ENCODE measurements around the gene C3orf80. TPM values are rescaled to one million over a fixed set of nuclear protein-coding genes. Genes with fewer than 3 reads are reported as not detected.

The C3orf80 gene
- polyA plus RNA-seq, 1 of the 3 experiments (the other 2 are of a cell fraction) = not detected

GRCh38 chr3:160253298-160253697, 28.1 kb downstream of the C3orf80 start (continued):
- TF ChIP-seq CTCF (IDR thresholded peaks at IDR 0.05) (no peak), TEAD4 (IDR thresholded peaks at IDR 0.05; ENCODE audit: borderline replicate concordance, insufficient read depth) (no peak), GATA2 (CRISPR knock-in tag; IDR thresholded peaks at IDR 0.05) (no peak), FOXJ3 (CRISPR knock-in tag; IDR thresholded peaks at IDR 0.05) (no peak), RCOR1 (IDR thresholded peaks at IDR 0.05; ENCODE audit: low read length) (no peak)
- TF ChIP-seq, protein P1, sequence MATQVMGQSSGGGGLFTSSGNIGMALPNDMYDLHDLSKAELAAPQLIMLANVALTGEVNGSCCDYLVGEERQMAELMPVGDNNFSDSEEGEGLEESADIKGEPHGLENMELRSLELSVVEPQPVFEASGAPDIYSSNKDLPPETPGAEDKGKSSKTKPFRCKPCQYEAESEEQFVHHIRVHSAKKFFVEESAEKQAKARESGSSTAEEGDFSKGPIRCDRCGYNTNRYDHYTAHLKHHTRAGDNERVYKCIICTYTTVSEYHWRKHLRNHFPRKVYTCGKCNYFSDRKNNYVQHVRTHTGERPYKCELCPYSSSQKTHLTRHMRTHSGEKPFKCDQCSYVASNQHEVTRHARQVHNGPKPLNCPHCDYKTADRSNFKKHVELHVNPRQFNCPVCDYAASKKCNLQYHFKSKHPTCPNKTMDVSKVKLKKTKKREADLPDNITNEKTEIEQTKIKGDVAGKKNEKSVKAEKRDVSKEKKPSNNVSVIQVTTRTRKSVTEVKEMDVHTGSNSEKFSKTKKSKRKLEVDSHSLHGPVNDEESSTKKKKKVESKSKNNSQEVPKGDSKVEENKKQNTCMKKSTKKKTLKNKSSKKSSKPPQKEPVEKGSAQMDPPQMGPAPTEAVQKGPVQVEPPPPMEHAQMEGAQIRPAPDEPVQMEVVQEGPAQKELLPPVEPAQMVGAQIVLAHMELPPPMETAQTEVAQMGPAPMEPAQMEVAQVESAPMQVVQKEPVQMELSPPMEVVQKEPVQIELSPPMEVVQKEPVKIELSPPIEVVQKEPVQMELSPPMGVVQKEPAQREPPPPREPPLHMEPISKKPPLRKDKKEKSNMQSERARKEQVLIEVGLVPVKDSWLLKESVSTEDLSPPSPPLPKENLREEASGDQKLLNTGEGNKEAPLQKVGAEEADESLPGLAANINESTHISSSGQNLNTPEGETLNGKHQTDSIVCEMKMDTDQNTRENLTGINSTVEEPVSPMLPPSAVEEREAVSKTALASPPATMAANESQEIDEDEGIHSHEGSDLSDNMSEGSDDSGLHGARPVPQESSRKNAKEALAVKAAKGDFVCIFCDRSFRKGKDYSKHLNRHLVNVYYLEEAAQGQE (IDR thresholded peaks at IDR 0.05; ENCODE audit: low read depth, low read length) = no peak
- TF ChIP-seq, protein P2, sequence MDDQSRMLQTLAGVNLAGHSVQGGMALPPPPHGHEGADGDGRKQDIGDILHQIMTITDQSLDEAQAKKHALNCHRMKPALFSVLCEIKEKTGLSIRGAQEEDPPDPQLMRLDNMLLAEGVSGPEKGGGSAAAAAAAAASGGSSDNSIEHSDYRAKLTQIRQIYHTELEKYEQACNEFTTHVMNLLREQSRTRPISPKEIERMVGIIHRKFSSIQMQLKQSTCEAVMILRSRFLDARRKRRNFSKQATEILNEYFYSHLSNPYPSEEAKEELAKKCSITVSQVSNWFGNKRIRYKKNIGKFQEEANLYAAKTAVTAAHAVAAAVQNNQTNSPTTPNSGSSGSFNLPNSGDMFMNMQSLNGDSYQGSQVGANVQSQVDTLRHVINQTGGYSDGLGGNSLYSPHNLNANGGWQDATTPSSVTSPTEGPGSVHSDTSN (IDR thresholded peaks at IDR 0.05) = no peak
- TF ChIP-seq, protein P3, sequence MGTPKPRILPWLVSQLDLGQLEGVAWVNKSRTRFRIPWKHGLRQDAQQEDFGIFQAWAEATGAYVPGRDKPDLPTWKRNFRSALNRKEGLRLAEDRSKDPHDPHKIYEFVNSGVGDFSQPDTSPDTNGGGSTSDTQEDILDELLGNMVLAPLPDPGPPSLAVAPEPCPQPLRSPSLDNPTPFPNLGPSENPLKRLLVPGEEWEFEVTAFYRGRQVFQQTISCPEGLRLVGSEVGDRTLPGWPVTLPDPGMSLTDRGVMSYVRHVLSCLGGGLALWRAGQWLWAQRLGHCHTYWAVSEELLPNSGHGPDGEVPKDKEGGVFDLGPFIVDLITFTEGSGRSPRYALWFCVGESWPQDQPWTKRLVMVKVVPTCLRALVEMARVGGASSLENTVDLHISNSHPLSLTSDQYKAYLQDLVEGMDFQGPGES (IDR thresholded peaks at IDR 0.05; ENCODE audit: low read depth, low read length) = no peak

DNA sequence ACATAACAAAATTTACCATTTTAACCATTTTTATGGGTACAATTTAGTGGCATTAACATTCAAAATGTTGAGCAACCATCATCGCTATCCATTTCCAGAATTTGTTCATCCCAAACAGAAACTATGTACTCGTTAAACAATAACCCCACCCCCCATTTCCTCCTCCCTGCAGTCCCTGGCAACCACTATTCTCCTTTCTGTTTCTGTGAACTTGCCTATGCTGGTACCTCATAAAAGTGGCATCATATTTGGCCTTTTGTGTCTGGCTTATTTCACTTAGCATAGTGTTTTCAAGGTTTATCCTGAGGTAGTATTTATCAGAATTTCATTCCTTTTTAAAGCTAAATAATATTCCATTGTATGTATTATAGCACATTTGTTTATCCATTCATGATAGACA, 32.4 kb downstream of the C3orf80 start:
- no peak for DNase-seq
- Histone ChIP-seq H3K4me3 (ENCODE audit: low read depth in 2 of 2, low read length in 1 of 2) (no peak overlapping the region), H3K79me2 (ENCODE audit: insufficient read depth) (no peaks in the 10 kb centered on the region), H4K20me1 (ENCODE audit: insufficient read depth) (no peaks in the 10 kb centered on the region), H3K27ac (ENCODE audit: low read depth in 2 of 2, low read length in 1 of 2) (no peak overlapping the region), H3K27me3 (ENCODE audit: insufficient read depth) (no peaks in the 10 kb centered on the region), H3K4me1 (ENCODE audit: control insufficient read depth in 1 of 2, insufficient read depth in 2 of 2, low read depth in 1 of 2, low read length in 1 of 2) (0 out of 4 replicates have a peak, but pooled peaks cover 0 to 3% of the 10 kb centered on the region in 2 experiments), H3F3A (replicated peaks; ENCODE audit: insufficient read depth) (no peaks in the 10 kb centered on the region), H3K9me3 (no peaks in the 10 kb centered on the region), H3K9me2 (no peaks in the 10 kb centered on the region), H3K36me3 (replicated peaks in 1 of 2; ENCODE audit: control insufficient read depth in 1 of 2, insufficient read depth in 2 of 2, low read length in 1 of 2) (peaks cover 0 to 4% of the 10 kb centered on the region in 2 experiments), H3K9ac (no peak overlapping the region), H2AFZ (ENCODE audit: low read depth) (no peak overlapping the region), H3K4me2 (no peak overlapping the region)
- TF ChIP-seq SIN3A (IDR thresholded peaks at IDR 0.05; ENCODE audit: borderline replicate concordance, low read depth, low read length) (no peak), GABPA (IDR thresholded peaks at IDR 0.05; ENCODE audit: low read depth) (no peak), JUND (IDR thresholded peaks at IDR 0.05) (no peak), FOXJ3 (CRISPR knock-in tag; IDR thresholded peaks at IDR 0.05) (no peak), FOXM1 (IDR thresholded peaks at IDR 0.05; ENCODE audit: low read depth) (no peak), EZH2phosphoT487 (IDR thresholded peaks at IDR 0.05; ENCODE audit: borderline replicate concordance, low read depth) (no peak), NRF1 (IDR thresholded peaks at IDR 0.05; ENCODE audit: low read depth, low read length) (no peak)
- TF ChIP-seq, protein P4, sequence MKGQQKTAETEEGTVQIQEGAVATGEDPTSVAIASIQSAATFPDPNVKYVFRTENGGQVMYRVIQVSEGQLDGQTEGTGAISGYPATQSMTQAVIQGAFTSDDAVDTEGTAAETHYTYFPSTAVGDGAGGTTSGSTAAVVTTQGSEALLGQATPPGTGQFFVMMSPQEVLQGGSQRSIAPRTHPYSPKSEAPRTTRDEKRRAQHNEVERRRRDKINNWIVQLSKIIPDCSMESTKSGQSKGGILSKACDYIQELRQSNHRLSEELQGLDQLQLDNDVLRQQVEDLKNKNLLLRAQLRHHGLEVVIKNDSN (IDR thresholded peaks at IDR 0.05; ENCODE audit: borderline replicate concordance, low read depth) = no peak
- TF ChIP-seq, protein P5, sequence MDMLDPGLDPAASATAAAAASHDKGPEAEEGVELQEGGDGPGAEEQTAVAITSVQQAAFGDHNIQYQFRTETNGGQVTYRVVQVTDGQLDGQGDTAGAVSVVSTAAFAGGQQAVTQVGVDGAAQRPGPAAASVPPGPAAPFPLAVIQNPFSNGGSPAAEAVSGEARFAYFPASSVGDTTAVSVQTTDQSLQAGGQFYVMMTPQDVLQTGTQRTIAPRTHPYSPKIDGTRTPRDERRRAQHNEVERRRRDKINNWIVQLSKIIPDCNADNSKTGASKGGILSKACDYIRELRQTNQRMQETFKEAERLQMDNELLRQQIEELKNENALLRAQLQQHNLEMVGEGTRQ (IDR thresholded peaks at IDR 0.05; ENCODE audit: borderline replicate concordance, low read depth, low read length) = no peak
- 92% methylated on average over 2 of the region's 2 CpGs for WGBS (ENCODE audit: low lambda C conversion rate)
- CTCF ChIA-PET = no interaction called here
- POLR2A ChIA-PET = no interaction called here

Measured in SK-N-SH (cell line).